Colonic mucosa (tissue), 4 donors: ENCODE data around the gene PASD1. TPM values are rescaled to one million over a fixed set of nuclear protein-coding genes. Genes with fewer than 3 reads are reported as not detected.
"Not testable (repeated sequence)": the region's sequence is repeated elsewhere in the genome, so short reads cannot be mapped to it uniquely, and the experiment has no call there.

Experiments used
- DNase-seq: peaks from one replicate; pipeline ENCODE4 v3.0.0-alpha.2; 2020
- H3K27ac ChIP-seq: fragments of 200-600 bp; one replicate; pipeline ENCODE4 v1.8.0; 2021
- H3K27me3 ChIP-seq: fragments of 200-600 bp; one replicate; pipeline ENCODE4 v1.8.0; 2021
- H3K36me3 ChIP-seq: fragments of 200-600 bp; one replicate; pipeline ENCODE4 v1.8.0; 2021
- H3K4me1 ChIP-seq: fragments of 200-600 bp; one replicate; pipeline ENCODE4 v1.8.0; 2021; ENCODE audit warnings: mild to moderate bottlenecking
- H3K4me3 ChIP-seq: fragments of 200-600 bp; one replicate; pipeline ENCODE4 v1.8.0; 2021
- H3K9ac ChIP-seq, 2 donors: one replicate each; pipeline ENCODE4 v1.7.0; 2013; ENCODE audit warnings: control low read depth in 2 of 2, low read depth in 2 of 2, low read length in 2 of 2
- H3K9me3 ChIP-seq: fragments of 200-600 bp; one replicate; pipeline ENCODE4 v1.8.0; 2021
- CTCF ChIP-seq: fragments of 200-600 bp; IDR thresholded peaks from one replicate; pipeline ENCODE4 v1.8.0; 2022; ENCODE audit warnings: antibody characterized with exemption, mild to moderate bottlenecking
- intact Hi-C: fragments of 100-400 bp; cut with DNase I; formaldehyde crosslinking; loops from one replicate; pipeline ENCODE4 v1.14.1; 2022
- total RNA-seq, 2 donors: library from RNA; stranded (reverse); fragmentation: NEBNext Ultra II Directional in 1 of 2; extraction: Animal tissue kit (Norgen Biotek cat#: 25700) in 1 of 2; gene quantifications; one replicate each; pipeline ENCODE4 v1.2.1, GENCODE V29; 2021
- donor health status: healthy.
- donor health status: DM: no; HTN: no; CAD: no.
- donor health status: DM: no; HTN: no; CAD: no.

PASD1 gene
- total RNA-seq, 2 donors from 2014 or later = not detected

GRCh38 chrX:151694121-151694520, 130.6 kb downstream of the PASD1 start:
- H3K9me3 ChIP-seq = no peaks in the 10 kb centered on the region
- H3K4me1 ChIP-seq = no peaks in the 10 kb centered on the region
- H3K4me3 ChIP-seq = no peak overlapping the region
- no peak for TF ChIP-seq CTCF
- no peak overlapping the region for H3K9ac ChIP-seq
- no peak for DNase-seq
- H3K36me3 ChIP-seq = no peaks in the 10 kb centered on the region
- intact Hi-C loops = no loop called here
- H3K27me3 ChIP-seq = no peaks in the 10 kb centered on the region
- H3K27ac ChIP-seq = no peak overlapping the region

- H3K9ac ChIP-seq = no peak within 1 kb of the TSS
- H3K27ac ChIP-seq = no peak within 1 kb of the TSS
These were observed 131.4 kb downstream of the PASD1 start, which contains the start of gene PRRG3 for GRCh38 chrX:151694661-151695582. Gene PRRG3, plus strand, starts transcription at chrX:151695458. Its CDS starts 3,357 bp downstream, at chrX:151698815.

GRCh38 chrX:151695583-151696340, 132.3 kb downstream of the PASD1 start:
- Histone ChIP-seq H3K9ac (no peak overlapping the region), H3K36me3 (no peaks in the 10 kb centered on the region), H3K4me3 (no peak overlapping the region), H3K9me3 (no peaks in the 10 kb centered on the region), H3K27ac (no peak overlapping the region), H3K27me3 (no peaks in the 10 kb centered on the region), H3K4me1 (no peaks in the 10 kb centered on the region)
- TF ChIP-seq CTCF = no peak
- DNase-seq = no peak
- intact Hi-C loops = no loop called here

More at GRCh38 chrX:151694661-151695582, 131.4 kb downstream of the PASD1 start, which contains the start of gene PRRG3:
- H3K36me3 ChIP-seq = no peaks in the 10 kb centered on the region
- no peak within 1 kb of the TSS for H3K4me3 ChIP-seq
- no peak for TF ChIP-seq CTCF
- no peaks in the 10 kb centered on the region for H3K4me1 ChIP-seq
- no peak for DNase-seq
- no peaks in the 10 kb centered on the region for H3K9me3 ChIP-seq
- intact Hi-C loops = no loop called here
- no peaks in the 10 kb centered on the region for H3K27me3 ChIP-seq

- H3K27me3 ChIP-seq, H3K4me3 ChIP-seq, H3K9me3 ChIP-seq, H3K9ac ChIP-seq, H3K36me3 ChIP-seq, H3K4me1 ChIP-seq, intact Hi-C loops, H3K27ac ChIP-seq, DNase-seq: not testable (repeated sequence)
These were observed 133.6 kb downstream of the PASD1 start for GRCh38 chrX:151697082-151697481.

- no peak overlapping the region for H3K9ac ChIP-seq
- no peak for TF ChIP-seq CTCF
- no peak for DNase-seq
- H3K27me3 ChIP-seq = no peaks in the 10 kb centered on the region
- H3K4me3 ChIP-seq = no peak overlapping the region
- intact Hi-C loops = no loop called here
- H3K36me3 ChIP-seq = no peaks in the 10 kb centered on the region
- H3K4me1 ChIP-seq = no peaks in the 10 kb centered on the region
- H3K27ac ChIP-seq = no peak overlapping the region
- H3K9me3 ChIP-seq = no peaks in the 10 kb centered on the region
These were observed 134.0 kb downstream of the PASD1 start for GRCh38 chrX:151697522-151697921.
